Measurements from ENCODE around the gene RNF43.

RNF43 gene

GRCh38 chr17:58436245-58436644, 18.9 kb upstream of the RNF43 start:
- no peak overlapping the region for H3K27ac ChIP-seq (ENCODE audit: insufficient read depth in 1 of 2, low read depth in 1 of 2, low read length in 2 of 2, poor library complexity in 1 of 2, severe bottlenecking in 2 of 2)
- CTCF ChIA-PET: interaction anchor here (1.0 to 3.5 kb wide), 3 partner anchors 15 to 119 kb away, joined by 3 to 9 read pairs (median 3); no protein-coding TSS in a partner anchor
- no peak for DNase-seq
- H3K36me3 ChIP-seq (ENCODE audit: control insufficient read depth in 4 of 4, insufficient read depth in 4 of 4, low read length in 3 of 4): peaks cover 0 to 8% (median 4%) of the 10 kb centered on the region in 4 experiments
- no peaks in the 10 kb centered on the region for H3K9me3 ChIP-seq (ENCODE audit: control extremely low read depth in 1 of 5, control insufficient read depth in 4 of 5, insufficient read depth in 2 of 5, low read depth in 1 of 5, low read length in 4 of 5)
- H3K4me3 ChIP-seq (ENCODE audit: control insufficient read depth in 1 of 7, extremely low read depth in 1 of 7, insufficient read depth in 4 of 7, low read depth in 2 of 7, low read length in 6 of 7): no peak overlapping the region
- no peaks in the 10 kb centered on the region for H3K27me3 ChIP-seq (replicated peaks in 2 of 5; ENCODE audit: control insufficient read depth in 4 of 5, insufficient read depth in 5 of 5, low read length in 4 of 5)
- POLR2A ChIA-PET: interaction anchor here (0.7 kb wide), 1 partner anchor 14 kb away, joined by 5 read pairs; no protein-coding TSS in a partner anchor
- peaks cover 0 to 4% (median 0%) of the 10 kb centered on the region in 4 experiments for H3K4me1 ChIP-seq (ENCODE audit: control extremely low read depth in 1 of 4, control insufficient read depth in 4 of 4, insufficient read depth in 4 of 4, low read length in 3 of 4)

GRCh38 chr17:58432806-58433573, 15.7 kb upstream of the RNF43 start:
- no peaks in the 10 kb centered on the region for H3K9me3 ChIP-seq (ENCODE audit: control extremely low read depth in 1 of 5, control insufficient read depth in 4 of 5, insufficient read depth in 2 of 5, low read depth in 1 of 5, low read length in 4 of 5)
- no peaks in the 10 kb centered on the region for H3K27me3 ChIP-seq (replicated peaks in 2 of 5; ENCODE audit: control insufficient read depth in 4 of 5, insufficient read depth in 5 of 5, low read length in 4 of 5)
- peaks cover 0 to 4% (median 0%) of the 10 kb centered on the region in 4 experiments for H3K4me1 ChIP-seq (ENCODE audit: control extremely low read depth in 1 of 4, control insufficient read depth in 4 of 4, insufficient read depth in 4 of 4, low read length in 3 of 4)
- CTCF ChIA-PET: interaction anchor here (0.6 to 3.5 kb wide), 6 partner anchors 12 to 115 kb away, joined by 3 to 9 read pairs (median 4); no protein-coding TSS in a partner anchor
- H3K27ac ChIP-seq (ENCODE audit: insufficient read depth in 1 of 2, low read depth in 1 of 2, low read length in 2 of 2, poor library complexity in 1 of 2, severe bottlenecking in 2 of 2): no peak overlapping the region
- 98% methylated on average over 5 of the region's 7 CpGs for WGBS (ENCODE audit: insufficient coverage)
- POLR2A ChIA-PET: no interaction called here
- peaks cover 0 to 11% (median 4%) of the 10 kb centered on the region in 4 experiments for H3K36me3 ChIP-seq (ENCODE audit: control insufficient read depth in 4 of 4, insufficient read depth in 4 of 4, low read length in 3 of 4)
- no peak overlapping the region for H3K4me3 ChIP-seq (ENCODE audit: control insufficient read depth in 1 of 7, extremely low read depth in 1 of 7, insufficient read depth in 4 of 7, low read depth in 2 of 7, low read length in 6 of 7)
- DNase-seq: no peak

- peaks cover 0 to 11% (median 2%) of the 10 kb centered on the region in 4 experiments for H3K36me3 ChIP-seq (ENCODE audit: control insufficient read depth in 4 of 4, insufficient read depth in 4 of 4, low read length in 3 of 4)
- H3K4me3 ChIP-seq (ENCODE audit: control insufficient read depth in 1 of 7, extremely low read depth in 1 of 7, insufficient read depth in 4 of 7, low read depth in 2 of 7, low read length in 6 of 7): no peak overlapping the region
- no peaks in the 10 kb centered on the region for H3K4me1 ChIP-seq (ENCODE audit: control extremely low read depth in 1 of 4, control insufficient read depth in 4 of 4, insufficient read depth in 4 of 4, low read length in 3 of 4)
- DNase-seq: no peak
- no peaks in the 10 kb centered on the region for H3K9me3 ChIP-seq (ENCODE audit: control extremely low read depth in 1 of 5, control insufficient read depth in 4 of 5, insufficient read depth in 2 of 5, low read depth in 1 of 5, low read length in 4 of 5)
- POLR2A ChIA-PET: no interaction called here
- CTCF ChIA-PET: interaction anchor here (1.1 kb wide), 1 partner anchor 11 kb away, joined by 3 read pairs; the partner anchor contains the start of gene RNF43
- no peak overlapping the region for H3K27ac ChIP-seq (ENCODE audit: insufficient read depth in 1 of 2, low read depth in 1 of 2, low read length in 2 of 2, poor library complexity in 1 of 2, severe bottlenecking in 2 of 2)
- no peaks in the 10 kb centered on the region for H3K27me3 ChIP-seq (replicated peaks in 2 of 5; ENCODE audit: control insufficient read depth in 4 of 5, insufficient read depth in 5 of 5, low read length in 4 of 5)
- no CpG with 5 or more reads among the region's 3 CpGs for WGBS (ENCODE audit: insufficient coverage)
Measured at GRCh38 chr17:58427807-58428206, 10.5 kb upstream of the RNF43 start.

- 100% methylated on average over 1 of the region's 1 CpG for WGBS (ENCODE audit: insufficient coverage)
- H3K27me3 ChIP-seq (replicated peaks in 2 of 5; ENCODE audit: control insufficient read depth in 4 of 5, insufficient read depth in 5 of 5, low read length in 4 of 5): no peaks in the 10 kb centered on the region
- POLR2A ChIA-PET: no interaction called here
- H3K4me3 ChIP-seq (ENCODE audit: control insufficient read depth in 1 of 7, extremely low read depth in 1 of 7, insufficient read depth in 4 of 7, low read depth in 2 of 7, low read length in 6 of 7): no peak overlapping the region
- no peaks in the 10 kb centered on the region for H3K9me3 ChIP-seq (ENCODE audit: control extremely low read depth in 1 of 5, control insufficient read depth in 4 of 5, insufficient read depth in 2 of 5, low read depth in 1 of 5, low read length in 4 of 5)
- no peak for DNase-seq
- no peak overlapping the region for H3K27ac ChIP-seq (ENCODE audit: insufficient read depth in 1 of 2, low read depth in 1 of 2, low read length in 2 of 2, poor library complexity in 1 of 2, severe bottlenecking in 2 of 2)
- H3K4me1 ChIP-seq (ENCODE audit: control extremely low read depth in 1 of 4, control insufficient read depth in 4 of 4, insufficient read depth in 4 of 4, low read length in 3 of 4): peaks cover 3 to 8% (median 5%) of the 10 kb centered on the region in 4 experiments
- CTCF ChIA-PET: interaction anchor here (1.5 to 2.1 kb wide), 2 partner anchors 13 to 69 kb away, joined by 3 to 9 read pairs; partner anchors contain the start of gene SUPT4H1
- peaks cover 0 to 2% (median 0%) of the 10 kb centered on the region in 4 experiments for H3K36me3 ChIP-seq (ENCODE audit: control insufficient read depth in 4 of 4, insufficient read depth in 4 of 4, low read length in 3 of 4)
Measured at GRCh38 chr17:58421711-58422110, 4.4 kb upstream of the RNF43 start.

- Histone ChIP-seq H3K36me3 (ENCODE audit: control insufficient read depth in 4 of 4, insufficient read depth in 4 of 4, low read length in 3 of 4) (peaks cover 0 to 2% (median 0%) of the 10 kb centered on the region in 4 experiments), H3K9me3 (ENCODE audit: control extremely low read depth in 1 of 5, control insufficient read depth in 4 of 5, insufficient read depth in 2 of 5, low read depth in 1 of 5, low read length in 4 of 5) (no peaks in the 10 kb centered on the region), H3K4me3 (ENCODE audit: control insufficient read depth in 1 of 7, extremely low read depth in 1 of 7, insufficient read depth in 4 of 7, low read depth in 2 of 7, low read length in 6 of 7) (no peak overlapping the region), H3K27ac (ENCODE audit: insufficient read depth in 1 of 2, low read depth in 1 of 2, low read length in 2 of 2, poor library complexity in 1 of 2, severe bottlenecking in 2 of 2) (no peak overlapping the region), H3K4me1 (ENCODE audit: control extremely low read depth in 1 of 4, control insufficient read depth in 4 of 4, insufficient read depth in 4 of 4, low read length in 3 of 4) (peaks cover 3 to 8% (median 5%) of the 10 kb centered on the region in 4 experiments), H3K27me3 (replicated peaks in 2 of 5; ENCODE audit: control insufficient read depth in 4 of 5, insufficient read depth in 5 of 5, low read length in 4 of 5) (no peaks in the 10 kb centered on the region)
- CTCF ChIA-PET: interaction anchor here (1.1 to 2.3 kb wide), 4 partner anchors 14 to 103 kb away, joined by 3 to 13 read pairs (median 6); partner anchors contain the start of gene SUPT4H1
- POLR2A ChIA-PET: no interaction called here
- no CpG with 5 or more reads among the region's 2 CpGs for WGBS (ENCODE audit: insufficient coverage)
- DNase-seq: no peak
Measured at GRCh38 chr17:58420827-58421226, 3.5 kb upstream of the RNF43 start.

- DNase-seq: no peak
- Histone ChIP-seq H3K27ac (ENCODE audit: insufficient read depth in 1 of 2, low read depth in 1 of 2, low read length in 2 of 2, poor library complexity in 1 of 2, severe bottlenecking in 2 of 2) (no peak overlapping the region), H3K4me3 (ENCODE audit: control insufficient read depth in 1 of 7, extremely low read depth in 1 of 7, insufficient read depth in 4 of 7, low read depth in 2 of 7, low read length in 6 of 7) (no peak overlapping the region), H3K36me3 (ENCODE audit: control insufficient read depth in 4 of 4, insufficient read depth in 4 of 4, low read length in 3 of 4) (peaks cover 0 to 2% (median 0%) of the 10 kb centered on the region in 4 experiments), H3K27me3 (replicated peaks in 2 of 5; ENCODE audit: control insufficient read depth in 4 of 5, insufficient read depth in 5 of 5, low read length in 4 of 5) (no peaks in the 10 kb centered on the region), H3K9me3 (ENCODE audit: control extremely low read depth in 1 of 5, control insufficient read depth in 4 of 5, insufficient read depth in 2 of 5, low read depth in 1 of 5, low read length in 4 of 5) (no peaks in the 10 kb centered on the region), H3K4me1 (ENCODE audit: control extremely low read depth in 1 of 4, control insufficient read depth in 4 of 4, insufficient read depth in 4 of 4, low read length in 3 of 4) (peaks cover 3 to 8% (median 5%) of the 10 kb centered on the region in 4 experiments)
- ChIA-PET POLR2A (interaction anchor here (1.2 kb wide), 1 partner anchor 90 kb away, joined by 5 read pairs; no protein-coding TSS in a partner anchor), CTCF (interaction anchor here (0.7 to 4.3 kb wide), 15 partner anchors 8 to 100 kb away, joined by 3 to 57 read pairs (median 4); partner anchors contain the start of gene SUPT4H1)
- WGBS (ENCODE audit: insufficient coverage): 95% methylated on average over 5 of the region's 6 CpGs
Measured at GRCh38 chr17:58416937-58417299, 416 bp downstream of the RNF43 start.

GRCh38 chr17:58416396-58416795, 938 bp downstream of the RNF43 start:
- no peak overlapping the region for H3K4me3 ChIP-seq (ENCODE audit: control insufficient read depth in 1 of 7, extremely low read depth in 1 of 7, insufficient read depth in 4 of 7, low read depth in 2 of 7, low read length in 6 of 7)
- peaks cover 3 to 8% (median 5%) of the 10 kb centered on the region in 4 experiments for H3K4me1 ChIP-seq (ENCODE audit: control extremely low read depth in 1 of 4, control insufficient read depth in 4 of 4, insufficient read depth in 4 of 4, low read length in 3 of 4)
- no CpG with 5 or more reads among the region's 4 CpGs for WGBS (ENCODE audit: insufficient coverage)
- no peak overlapping the region for H3K27ac ChIP-seq (ENCODE audit: insufficient read depth in 1 of 2, low read depth in 1 of 2, low read length in 2 of 2, poor library complexity in 1 of 2, severe bottlenecking in 2 of 2)
- DNase-seq: no peak
- ChIA-PET POLR2A (no interaction called here), CTCF (interaction anchor here (1.2 to 4.3 kb wide), 6 partner anchors 32 to 100 kb away, joined by 3 to 57 read pairs (median 4); no protein-coding TSS in a partner anchor)
- no peaks in the 10 kb centered on the region for H3K9me3 ChIP-seq (ENCODE audit: control extremely low read depth in 1 of 5, control insufficient read depth in 4 of 5, insufficient read depth in 2 of 5, low read depth in 1 of 5, low read length in 4 of 5)
- H3K27me3 ChIP-seq (replicated peaks in 2 of 5; ENCODE audit: control insufficient read depth in 4 of 5, insufficient read depth in 5 of 5, low read length in 4 of 5): no peaks in the 10 kb centered on the region
- H3K36me3 ChIP-seq (ENCODE audit: control insufficient read depth in 4 of 4, insufficient read depth in 4 of 4, low read length in 3 of 4): peaks cover 0 to 2% (median 0%) of the 10 kb centered on the region in 4 experiments

Measured in common myeloid progenitor, CD34-positive (primary cell).